Jurkat, Clone E6-1 (cell line): ENCODE data around the gene KCNJ16.

Experiments used
- DNase-seq: peaks from one replicate; pipeline ENCODE4 v3.0.0-alpha.2; 2011; ENCODE audit warnings: low read depth, low spot score
- H3K4me3 ChIP-seq: 2 replicates; pipeline ENCODE4 v1.5.1; 2011; ENCODE audit warnings: mild to moderate bottlenecking, low read length, control low read depth, moderate library complexity

The KCNJ16 gene

GRCh38 chr17:70091696-70092095 is 16.7 kb downstream of the KCNJ16 start:
- no peak overlapping the region for H3K4me3 ChIP-seq
- DNase-seq: no peak

- H3K4me3 ChIP-seq: no peak overlapping the region
- DNase-seq: no peak
Observed at GRCh38 chr17:70093163-70093562, 18.1 kb downstream of the KCNJ16 start.

DNA sequence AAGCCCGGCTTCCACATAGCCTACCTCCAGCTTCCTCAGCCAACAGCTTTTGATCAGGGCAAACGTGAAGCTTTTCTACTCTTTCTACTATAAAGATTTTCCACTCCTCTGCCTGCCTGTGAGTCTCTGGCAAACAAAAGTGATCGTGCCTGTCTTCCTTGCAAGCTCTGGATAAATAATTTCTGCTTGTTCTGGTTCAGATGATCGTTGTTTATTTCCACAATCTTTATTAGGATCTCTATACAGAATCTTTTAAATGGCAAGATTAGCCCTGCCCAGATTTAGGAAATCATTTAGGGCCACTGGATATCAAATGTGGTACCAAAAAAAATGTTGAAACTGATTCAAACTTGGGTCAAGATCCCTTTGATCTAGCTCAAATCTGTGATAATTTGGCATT is 20.4 kb downstream of the KCNJ16 start:
- no peak overlapping the region for H3K4me3 ChIP-seq
- no peak for DNase-seq

- H3K4me3 ChIP-seq: no peak overlapping the region
- no peak for DNase-seq
Observed at GRCh38 chr17:70096861-70097260, 21.8 kb downstream of the KCNJ16 start.

- no peak for DNase-seq
- H3K4me3 ChIP-seq: no peak overlapping the region
Observed at GRCh38 chr17:70098030-70098429, 23.0 kb downstream of the KCNJ16 start.

DNA sequence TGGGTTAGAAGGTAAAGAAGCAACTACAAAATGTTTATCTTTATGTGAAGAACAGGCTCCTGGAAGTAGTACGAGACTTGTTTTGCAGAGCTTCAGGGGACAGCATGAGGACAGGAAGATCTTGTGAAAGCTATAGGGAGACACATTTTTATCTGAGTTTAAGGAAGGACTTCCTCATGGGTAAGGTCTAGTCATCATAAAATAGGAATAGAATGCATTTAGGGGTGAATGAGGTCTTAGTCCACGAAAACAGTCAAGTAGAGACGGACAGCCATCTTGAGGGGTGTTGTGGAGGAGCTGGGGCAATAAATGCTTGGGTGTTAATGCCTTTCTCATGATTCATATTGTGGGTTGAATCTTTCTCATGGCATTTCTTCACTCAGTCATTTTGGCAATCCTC is 24.3 kb downstream of the KCNJ16 start:
- no peak for DNase-seq
- no peak overlapping the region for H3K4me3 ChIP-seq

DNA sequence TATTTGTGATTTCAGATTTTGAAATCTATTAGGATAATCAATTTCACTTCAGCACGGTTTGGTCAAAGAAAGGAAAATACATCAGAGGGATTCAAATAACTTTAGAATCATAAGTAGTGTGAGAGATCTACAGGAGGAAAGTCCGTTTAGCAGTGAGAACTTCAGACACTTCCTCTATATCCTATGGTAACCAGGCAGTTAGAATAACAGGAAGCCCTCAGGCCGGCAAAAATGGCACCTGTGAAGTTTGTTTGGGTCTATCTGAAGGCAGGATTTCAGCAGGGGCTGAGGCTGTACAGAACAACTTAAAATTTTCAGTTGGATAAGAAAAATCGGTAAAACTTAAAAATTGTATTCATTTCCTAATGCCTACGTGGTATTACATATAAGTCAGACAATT is 24.9 kb downstream of the KCNJ16 start:
- DNase-seq: no peak
- no peak overlapping the region for H3K4me3 ChIP-seq

GRCh38 chr17:70100983-70101382 is 26.0 kb downstream of the KCNJ16 start:
- DNase-seq: no peak
- no peak overlapping the region for H3K4me3 ChIP-seq

GRCh38 chr17:70102531-70102930 is 27.5 kb downstream of the KCNJ16 start:
- DNase-seq: no peak
- no peak overlapping the region for H3K4me3 ChIP-seq

GRCh38 chr17:70104791-70105523 is 29.9 kb downstream of the KCNJ16 start:
- DNase-seq: no peak
- no peak overlapping the region for H3K4me3 ChIP-seq

DNA sequence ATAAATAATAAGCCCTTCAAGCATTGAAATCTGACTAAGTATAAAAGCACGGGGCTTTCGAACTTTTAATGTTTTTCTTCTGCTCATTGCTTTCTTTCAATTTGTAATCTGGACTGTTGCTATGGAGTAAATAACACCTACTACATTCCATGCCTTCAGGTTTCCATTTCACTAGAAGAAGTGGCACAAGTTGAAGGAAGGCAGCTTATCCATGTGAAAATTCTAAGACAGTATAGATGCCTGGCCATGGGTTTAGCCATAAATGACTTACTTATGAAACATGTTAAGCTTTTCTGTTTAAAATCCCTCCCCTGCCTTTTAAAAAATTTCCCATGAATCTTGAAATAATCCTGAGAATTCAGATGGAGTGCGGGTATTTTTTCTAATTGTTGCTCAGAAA is 30.6 kb downstream of the KCNJ16 start:
- no peak overlapping the region for H3K4me3 ChIP-seq
- no peak for DNase-seq

- H3K4me3 ChIP-seq: no peak overlapping the region
- DNase-seq: no peak
Observed at GRCh38 chr17:70106551-70106950, 31.5 kb downstream of the KCNJ16 start.

DNA sequence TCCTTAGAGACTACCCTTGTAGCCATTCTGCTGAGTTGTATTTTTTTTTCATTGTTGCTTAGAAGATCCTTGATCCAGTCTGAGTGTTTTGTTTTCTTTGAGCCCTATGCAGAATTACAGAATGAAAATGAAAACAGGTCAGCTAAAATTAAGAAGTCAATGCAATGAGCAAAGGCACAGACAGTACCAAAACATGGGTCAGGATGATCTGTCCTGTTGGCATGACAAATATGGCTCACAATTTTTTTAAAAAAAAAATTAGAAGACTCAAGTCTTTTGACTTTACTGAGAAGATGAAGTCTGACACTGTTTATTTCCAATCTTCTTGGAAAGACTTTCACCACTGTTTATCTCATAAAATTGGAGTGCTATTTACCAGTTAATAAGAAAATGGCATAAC is 32.4 kb downstream of the KCNJ16 start:
- no peak overlapping the region for H3K4me3 ChIP-seq
- no peak for DNase-seq

GRCh38 chr17:70107904-70108565 is 33.0 kb downstream of the KCNJ16 start:
- DNase-seq: no peak
- H3K4me3 ChIP-seq: no peak overlapping the region

- no peak for DNase-seq
- H3K4me3 ChIP-seq: no peak overlapping the region
Observed at GRCh38 chr17:70109497-70109896, 34.5 kb downstream of the KCNJ16 start.

GRCh38 chr17:70110443-70110880 is 35.4 kb downstream of the KCNJ16 start:
- no peak overlapping the region for H3K4me3 ChIP-seq
- DNase-seq: no peak

DNA sequence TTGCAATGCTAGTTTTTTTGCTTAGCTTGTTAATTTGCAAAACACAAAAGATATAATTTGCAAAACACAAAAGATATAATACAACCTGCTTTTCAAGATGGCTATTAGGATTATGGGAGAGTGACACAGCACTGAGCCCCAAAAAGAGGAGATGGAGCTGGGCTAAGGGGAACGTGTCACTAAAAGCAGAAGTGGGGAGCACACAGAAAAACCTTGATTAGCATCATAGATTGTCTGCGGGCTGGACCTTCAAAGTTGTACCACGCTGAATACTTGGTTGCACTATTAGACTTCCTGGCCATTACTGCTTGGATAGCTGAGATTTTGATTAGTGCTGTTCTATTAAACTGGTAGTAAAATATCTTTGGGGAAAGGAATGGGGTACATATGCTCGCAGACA is 36.2 kb downstream of the KCNJ16 start:
- no peak overlapping the region for H3K4me3 ChIP-seq
- DNase-seq: no peak

DNA sequence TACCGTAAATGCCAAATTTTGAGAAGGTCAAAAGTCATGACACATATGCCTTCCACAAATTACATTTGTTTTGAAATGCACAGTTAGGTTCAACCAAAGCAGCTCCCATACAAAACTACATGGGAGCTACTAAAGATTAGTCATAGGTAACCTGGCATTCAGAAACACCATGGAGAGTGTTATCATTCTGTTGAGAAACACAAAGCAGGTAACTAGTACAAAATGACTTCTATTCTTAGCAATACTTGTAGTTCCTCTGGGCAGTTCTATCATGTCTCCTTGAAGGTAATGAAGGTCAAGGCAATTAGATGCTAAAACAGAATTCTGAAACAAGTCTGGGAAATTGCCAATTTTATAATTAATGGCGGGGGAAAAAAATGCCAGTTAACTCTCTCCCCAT is 39.4 kb downstream of the KCNJ16 start:
- DNase-seq: no peak
- no peak overlapping the region for H3K4me3 ChIP-seq

DNA sequence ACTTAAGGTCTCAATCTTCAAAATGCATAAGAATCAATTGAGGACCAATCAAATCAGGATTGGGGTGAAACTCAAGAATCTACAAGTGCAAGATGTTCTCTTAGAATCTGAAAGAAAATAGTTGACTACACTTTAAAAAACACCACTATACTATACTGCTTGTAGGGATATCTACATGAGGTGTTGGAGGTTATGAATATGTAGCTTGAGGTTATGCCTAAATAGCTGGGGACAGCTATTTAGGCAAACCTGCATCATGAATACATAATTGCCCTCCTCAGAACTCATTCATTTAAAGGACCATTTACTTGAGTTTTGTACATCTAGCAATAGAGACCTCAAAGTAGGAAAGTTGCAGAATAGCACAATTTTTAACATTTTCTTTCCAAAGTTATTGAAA is 40.1 kb downstream of the KCNJ16 start:
- no peak overlapping the region for H3K4me3 ChIP-seq
- DNase-seq: no peak

DNA sequence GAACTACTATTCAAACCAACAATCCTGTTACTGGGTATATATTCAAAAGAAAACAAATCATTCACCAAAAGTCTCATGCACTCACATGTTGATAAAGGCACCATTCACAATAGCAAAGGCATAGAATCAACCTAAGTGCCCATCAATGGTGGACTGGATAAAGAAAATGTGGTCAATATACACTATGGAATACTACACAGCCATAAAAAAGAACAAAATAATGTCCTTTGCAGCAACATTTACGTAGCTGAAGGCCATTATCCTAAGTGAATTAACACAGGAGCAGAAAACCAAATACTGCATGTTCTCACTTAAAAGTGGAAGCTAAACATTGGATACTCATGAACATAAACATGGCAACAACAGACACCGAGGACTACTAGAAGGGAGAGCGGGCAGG is 41.9 kb downstream of the KCNJ16 start:
- DNase-seq: no peak
- H3K4me3 ChIP-seq: no peak overlapping the region

- no peak for DNase-seq
Observed at GRCh38 chr17:70119545-70119944, 44.5 kb downstream of the KCNJ16 start.

More at GRCh38 chr17:70119545-70119944, 44.5 kb downstream of the KCNJ16 start:
- no peak overlapping the region for H3K4me3 ChIP-seq
